ENCODE data around the gene ENOX2. TPM values are rescaled to one million over a fixed set of nuclear protein-coding genes. Genes with fewer than 3 reads are reported as not detected.

The ENOX2 gene
- total RNA-seq, 1 experiment from 2014 or later = 24.3 TPM

DNA sequence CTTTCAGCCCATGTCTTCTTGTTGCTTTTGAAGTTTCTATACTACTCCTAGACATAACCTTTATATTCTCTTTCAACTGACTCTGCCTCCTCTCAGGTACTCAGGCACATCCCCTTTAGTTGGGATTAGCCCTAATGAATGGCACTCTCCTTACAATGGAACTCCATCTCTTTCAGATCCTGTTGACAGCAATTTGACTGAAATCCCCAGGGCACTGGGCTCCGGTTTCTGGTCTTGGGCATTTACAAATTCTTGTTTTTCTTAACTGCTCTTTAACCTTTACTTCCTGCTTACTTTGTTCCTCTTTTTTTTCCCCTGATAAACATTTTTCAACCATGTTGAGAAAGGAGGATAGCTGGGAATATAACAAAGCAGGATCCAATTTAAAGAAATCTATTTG is 68.9 kb downstream of the ENOX2 start:
- H3K27me3 Mint-ChIP-seq (ENCODE audit: insufficient read depth, unreplicated experiment) = peaks cover 55% of the 10 kb centered on the region
- H3K4me3 Mint-ChIP-seq (ENCODE audit: unreplicated experiment) = no peak overlapping the region

GRCh38 chrX:130831347-130831722 is 71.7 kb downstream of the ENOX2 start:
- BruUV-seq (replicated peaks) = no TSS peak
- CTCF ChIA-PET = no interaction called here
- Mint-ChIP-seq H3K9me3 (ENCODE audit: unreplicated experiment) (no peaks in the 10 kb centered on the region), H3K27ac (ENCODE audit: low read depth, unreplicated experiment) (no peak overlapping the region), H3K4me1 (ENCODE audit: insufficient read depth, unreplicated experiment) (peaks cover 12% of the 10 kb centered on the region), H3K36me3 (ENCODE audit: insufficient read depth, unreplicated experiment) (no peaks in the 10 kb centered on the region), H3K27me3 (ENCODE audit: insufficient read depth, unreplicated experiment) (peaks cover 41% of the 10 kb centered on the region), H3K4me3 (ENCODE audit: unreplicated experiment) (no peak overlapping the region)
- intact Hi-C loops (cut with micrococcal nuclease) = no loop called here
- TF ChIP-seq, protein P1, sequence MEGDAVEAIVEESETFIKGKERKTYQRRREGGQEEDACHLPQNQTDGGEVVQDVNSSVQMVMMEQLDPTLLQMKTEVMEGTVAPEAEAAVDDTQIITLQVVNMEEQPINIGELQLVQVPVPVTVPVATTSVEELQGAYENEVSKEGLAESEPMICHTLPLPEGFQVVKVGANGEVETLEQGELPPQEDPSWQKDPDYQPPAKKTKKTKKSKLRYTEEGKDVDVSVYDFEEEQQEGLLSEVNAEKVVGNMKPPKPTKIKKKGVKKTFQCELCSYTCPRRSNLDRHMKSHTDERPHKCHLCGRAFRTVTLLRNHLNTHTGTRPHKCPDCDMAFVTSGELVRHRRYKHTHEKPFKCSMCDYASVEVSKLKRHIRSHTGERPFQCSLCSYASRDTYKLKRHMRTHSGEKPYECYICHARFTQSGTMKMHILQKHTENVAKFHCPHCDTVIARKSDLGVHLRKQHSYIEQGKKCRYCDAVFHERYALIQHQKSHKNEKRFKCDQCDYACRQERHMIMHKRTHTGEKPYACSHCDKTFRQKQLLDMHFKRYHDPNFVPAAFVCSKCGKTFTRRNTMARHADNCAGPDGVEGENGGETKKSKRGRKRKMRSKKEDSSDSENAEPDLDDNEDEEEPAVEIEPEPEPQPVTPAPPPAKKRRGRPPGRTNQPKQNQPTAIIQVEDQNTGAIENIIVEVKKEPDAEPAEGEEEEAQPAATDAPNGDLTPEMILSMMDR (IDR thresholded peaks at IDR 0.05; ENCODE audit: unreplicated experiment) = no peak
- POLR2A ChIA-PET = no interaction called here
- DNase-seq (ENCODE audit: unreplicated experiment) = no peak

More for the DNA sequence above, 68.9 kb downstream of the ENOX2 start:
- intact Hi-C loops (cut with micrococcal nuclease) = no loop called here
- no peak for DNase-seq (ENCODE audit: unreplicated experiment)
- CTCF ChIA-PET = no interaction called here
- Mint-ChIP-seq H3K36me3 (ENCODE audit: insufficient read depth, unreplicated experiment) (no peaks in the 10 kb centered on the region), H3K4me1 (ENCODE audit: insufficient read depth, unreplicated experiment) (peaks cover 12% of the 10 kb centered on the region), H3K27ac (ENCODE audit: low read depth, unreplicated experiment) (no peak overlapping the region), H3K9me3 (ENCODE audit: unreplicated experiment) (no peaks in the 10 kb centered on the region)
- TF ChIP-seq, protein P1 (IDR thresholded peaks at IDR 0.05; ENCODE audit: unreplicated experiment) = no peak
- BruUV-seq (replicated peaks) = no TSS peak
- POLR2A ChIA-PET = interaction anchor here (0.7 kb wide), 1 partner anchor 26 kb away, joined by 3 read pairs; no protein-coding TSS in a partner anchor

DNA sequence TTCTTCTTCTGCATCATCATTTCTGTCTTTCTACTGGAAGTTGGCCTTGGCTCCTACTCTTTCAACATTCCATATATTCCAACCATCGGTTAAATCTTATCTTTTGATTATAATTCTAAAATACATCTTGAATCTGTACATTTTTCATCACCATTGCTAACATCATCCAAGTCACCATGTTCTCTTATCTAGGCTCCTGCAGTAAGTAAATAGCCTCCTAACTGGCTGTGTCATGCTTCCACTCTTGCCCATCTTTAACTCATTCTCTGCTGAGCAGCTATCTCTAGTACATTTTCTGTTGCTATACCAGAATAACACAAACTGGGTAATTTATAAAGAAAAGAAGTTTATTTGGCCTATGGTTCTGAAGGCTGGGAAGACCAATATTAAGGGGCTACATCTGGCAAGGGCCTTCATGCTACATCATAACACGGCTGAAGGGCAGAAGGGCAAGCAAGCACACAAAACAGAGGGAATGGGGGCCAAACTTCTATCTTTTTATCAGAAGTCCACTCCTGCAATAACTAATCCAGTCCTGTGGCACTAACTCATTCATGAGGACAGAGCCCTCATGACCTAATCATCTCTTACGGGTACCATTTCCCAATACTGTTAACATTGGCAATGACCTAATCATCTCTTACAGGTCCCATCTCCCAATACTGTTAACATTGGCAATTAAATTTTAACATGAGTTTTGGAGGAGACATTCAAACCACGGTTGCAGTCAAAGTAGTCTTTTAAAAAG is 72.2 kb downstream of the ENOX2 start:
- ChIA-PET POLR2A (interaction anchor here (0.6 to 1.4 kb wide), 2 partner anchors 60 to 72 kb away, joined by 3 read pairs; partner anchors contain the start of gene ENOX2), CTCF (interaction anchor here (0.7 kb wide), 1 partner anchor 43 kb away, joined by 3 read pairs; no protein-coding TSS in a partner anchor)
- Mint-ChIP-seq H3K36me3 (ENCODE audit: insufficient read depth, unreplicated experiment) (no peaks in the 10 kb centered on the region), H3K27me3 (ENCODE audit: insufficient read depth, unreplicated experiment) (peaks cover 41% of the 10 kb centered on the region), H3K4me3 (ENCODE audit: unreplicated experiment) (no peak overlapping the region), H3K9me3 (ENCODE audit: unreplicated experiment) (no peaks in the 10 kb centered on the region), H3K4me1 (ENCODE audit: insufficient read depth, unreplicated experiment) (peaks cover 12% of the 10 kb centered on the region), H3K27ac (ENCODE audit: low read depth, unreplicated experiment) (no peak overlapping the region)
- DNase-seq (ENCODE audit: unreplicated experiment) = no peak
- no TSS peak for BruUV-seq (replicated peaks)
- TF ChIP-seq, protein P1 (IDR thresholded peaks at IDR 0.05; ENCODE audit: unreplicated experiment) = no peak
- intact Hi-C loops (cut with micrococcal nuclease) = no loop called here

GRCh38 chrX:130829526-130830515 is 73.2 kb downstream of the ENOX2 start:
- Mint-ChIP-seq H3K36me3 (ENCODE audit: insufficient read depth, unreplicated experiment) (no peaks in the 10 kb centered on the region), H3K4me3 (ENCODE audit: unreplicated experiment) (no peak overlapping the region), H3K27me3 (ENCODE audit: insufficient read depth, unreplicated experiment) (peaks cover 47% of the 10 kb centered on the region), H3K9me3 (ENCODE audit: unreplicated experiment) (no peaks in the 10 kb centered on the region), H3K27ac (ENCODE audit: low read depth, unreplicated experiment) (peak overlapping the region; percentile 2), H3K4me1 (ENCODE audit: insufficient read depth, unreplicated experiment) (peaks cover 12% of the 10 kb centered on the region)
- intact Hi-C loops (cut with micrococcal nuclease) = no loop called here
- DNase-seq (ENCODE audit: unreplicated experiment) = peak; percentile 75
- ChIA-PET POLR2A (interaction anchor here (0.6 to 1.4 kb wide), 2 partner anchors 59 to 73 kb away, joined by 3 read pairs; partner anchors contain the start of gene ENOX2), CTCF (interaction anchor here (0.7 to 1.2 kb wide), 2 partner anchors 44 to 437 kb away, joined by 3 to 4 read pairs; no protein-coding TSS in a partner anchor)
- TSS peak; percentile 76 for BruUV-seq (replicated peaks)
- TF ChIP-seq, protein P1 (IDR thresholded peaks at IDR 0.05; ENCODE audit: unreplicated experiment) = no peak
